GM11168 (cell line): Measurements from ENCODE around the gene CYP2D6.

Source experiments
- in situ Hi-C: fragments of 300-500 bp; cut with MboI; formaldehyde crosslinking; loops from one replicate; pipeline ENCODE4 v1.12.0; 2022; ENCODE audit warnings: low sequenced_read_pairs; ENCODE audit not compliant: unreplicated experiment

Gene CYP2D6

GRCh38 chr22:42091455-42091782 lies 39.2 kb downstream of the CYP2D6 start:
- in situ Hi-C loops, result no loop called here

GRCh38 chr22:42090596-42091454 lies 39.8 kb downstream of the CYP2D6 start, which contains the start of gene NDUFA6:
Gene NDUFA6 (minus strand): TSS chr22:42090772. CDS start chr22:42090744, 28 bp downstream.
- in situ Hi-C loops, result no loop called here

GRCh38 chr22:42086051-42086450 lies 44.6 kb downstream of the CYP2D6 start:
- in situ Hi-C loops, result no loop called here

- in situ Hi-C loops, result no loop called here
Observed at GRCh38 chr22:42084874-42085273, 45.7 kb downstream of the CYP2D6 start.

GRCh38 chr22:42083119-42083518 lies 47.5 kb downstream of the CYP2D6 start:
- in situ Hi-C loops, result no loop called here

- in situ Hi-C loops, result no loop called here
Observed at GRCh38 chr22:42080287-42080686, 50.3 kb downstream of the CYP2D6 start.

- in situ Hi-C loops, result loop anchor here (10.0 kb wide), 2 partner anchors 75 to 115 kb away; partner anchors contain the start of gene SEPTIN3
Observed at GRCh38 chr22:42079319-42080251, 51.0 kb downstream of the CYP2D6 start, which contains the start of gene SMDT1. Gene SMDT1 (plus strand): TSS chr22:42079700. CDS start chr22:42079769, 69 bp downstream.

- in situ Hi-C loops, result loop anchor here (10.0 kb wide), 2 partner anchors 74 to 114 kb away; partner anchors contain the start of gene SEPTIN3
Observed at GRCh38 chr22:42078469-42079318, 51.9 kb downstream of the CYP2D6 start.

GRCh38 chr22:42077486-42078125 lies 53.0 kb downstream of the CYP2D6 start:
- in situ Hi-C loops, result loop anchor here (10.0 kb wide), 2 partner anchors 73 to 113 kb away; partner anchors contain the start of gene SEPTIN3

- in situ Hi-C loops, result loop anchor here (10.0 kb wide), 2 partner anchors 72 to 112 kb away; partner anchors contain the start of gene SEPTIN3
Observed at GRCh38 chr22:42076764-42077485, 53.7 kb downstream of the CYP2D6 start.
